HEK293T (cell line): ENCODE measurements around the gene GNGT2.

Experiments used
- CTCF ChIA-PET: fragments of 350-600 bp; formaldehyde crosslinking; extraction: SDS; loops from one replicate; lab custom pipeline; 2021; ENCODE audit warnings: antibody characterized with exemption, inconsistent platforms; lab: Yijun Ruan, JAX
- POLR2A ChIA-PET: fragments of 350-600 bp; formaldehyde crosslinking; extraction: SDS; loops from one replicate; lab custom pipeline; 2020; ENCODE audit warnings: antibody characterized with exemption, inconsistent platforms; lab: Yijun Ruan, JAX
- DNase-seq: peaks from one replicate; pipeline ENCODE4 v3.0.0; 2012; ENCODE audit warnings: mixed read lengths; ENCODE audit errors: extremely low spot score
- ARNT ChIP-seq: fragments of 450-650 bp; IDR thresholded peaks from 2 replicates; pipeline ENCODE4 v1.6.1; 2017; ENCODE audit warnings: mild to moderate bottlenecking
- CTBP1 ChIP-seq: fragments of 450-650 bp; IDR thresholded peaks from 2 replicates; pipeline ENCODE4 v1.6.1; 2016; ENCODE audit warnings: borderline replicate concordance
- ELF4 ChIP-seq: fragments of 450-650 bp; IDR thresholded peaks from 2 replicates; pipeline ENCODE4 v1.6.1; 2017; ENCODE audit warnings: antibody characterized with exemption
- FOXA1 ChIP-seq: fragments of 450-650 bp; IDR thresholded peaks from 2 replicates; pipeline ENCODE4 v1.6.1; 2016; ENCODE audit warnings: mild to moderate bottlenecking
- LEF1 ChIP-seq: fragments of 450-650 bp; IDR thresholded peaks from 2 replicates; pipeline ENCODE4 v1.6.1; 2017; ENCODE audit warnings: mild to moderate bottlenecking, borderline replicate concordance
- NFRKB ChIP-seq: fragments of 450-650 bp; IDR thresholded peaks from 2 replicates; pipeline ENCODE4 v1.6.1; 2016; ENCODE audit warnings: mild to moderate bottlenecking, moderate library complexity
- PKNOX1 ChIP-seq: fragments of 450-650 bp; IDR thresholded peaks from 2 replicates; pipeline ENCODE4 v1.6.1; 2016
- SP1 ChIP-seq: fragments of 450-650 bp; IDR thresholded peaks from 2 replicates; pipeline ENCODE4 v1.6.1; 2017
- SUZ12 ChIP-seq: fragments of 450-650 bp; IDR thresholded peaks from 2 replicates; pipeline ENCODE4 v1.6.1; 2016; ENCODE audit warnings: mild to moderate bottlenecking
- ZNF384 ChIP-seq: fragments of 450-650 bp; IDR thresholded peaks from 2 replicates; pipeline ENCODE4 v1.6.1; 2016

GNGT2 gene

DNA sequence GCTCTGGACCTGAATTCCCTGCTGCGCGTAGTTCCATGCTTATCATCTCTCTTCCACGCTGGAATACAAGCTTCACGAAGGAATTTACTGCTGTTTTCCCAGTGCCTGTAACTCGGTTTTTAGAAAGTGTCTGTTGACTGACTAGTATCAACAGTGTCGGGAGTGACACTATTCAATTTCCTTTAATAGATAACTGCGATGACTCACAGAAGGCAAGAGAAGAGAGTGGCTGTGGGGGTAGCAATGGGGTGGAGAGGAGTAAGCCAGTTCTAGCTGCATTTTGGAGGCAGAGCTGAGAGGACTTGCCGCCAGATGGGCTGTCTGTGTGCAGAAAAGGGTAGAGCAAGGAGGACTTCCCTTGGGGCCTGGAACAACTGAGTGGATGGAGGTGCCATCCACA lies 52.6 kb downstream of the GNGT2 start:
- POLR2A ChIA-PET, result interaction anchor here (1.0 kb wide), 1 partner anchor 9 kb away, joined by 3 read pairs; no protein-coding TSS in a partner anchor
- CTCF ChIA-PET, result interaction anchor here (1.1 kb wide), 1 partner anchor 19 kb away, joined by 4 read pairs; no protein-coding TSS in a partner anchor
- TF ChIP-seq CTBP1, result no peak
- TF ChIP-seq LEF1, result no peak
- no peak for TF ChIP-seq PKNOX1
- TF ChIP-seq ARNT, result no peak
- no peak for TF ChIP-seq FOXA1
- no peak for TF ChIP-seq SUZ12
- TF ChIP-seq NFRKB, result no peak
- TF ChIP-seq SP1, result no peak
- no peak for TF ChIP-seq ZNF384
- TF ChIP-seq ELF4, result no peak
- DNase-seq, result no peak

GRCh38 chr17:49156256-49156655 lies 54.1 kb downstream of the GNGT2 start:
- POLR2A ChIA-PET, result no interaction called here
- DNase-seq, result no peak
- CTCF ChIA-PET, result no interaction called here
- TF ChIP-seq ZNF384 (no peak), PKNOX1 (no peak)
